Endothelial cell (in vitro differentiated cells): ENCODE results near the gene ZNF764. TPM values are rescaled to one million over a fixed set of nuclear protein-coding genes. Genes with fewer than 3 reads are reported as not detected.

Experiments
- DNase-seq: peaks from one replicate; pipeline ENCODE4 v3.0.0; 2021; ENCODE audit warnings: low spot score
- H3K27ac Mint-ChIP-seq: one replicate; pipeline ENCODE4 v1.8.0; 2021; ENCODE audit warnings: mixed read lengths, inconsistent platforms; ENCODE audit not compliant: unreplicated experiment
- H3K27me3 Mint-ChIP-seq: one replicate; pipeline ENCODE4 v1.8.0; 2021; ENCODE audit warnings: mild to moderate bottlenecking, moderate library complexity, mixed read lengths, inconsistent platforms; ENCODE audit not compliant: unreplicated experiment
- H3K36me3 Mint-ChIP-seq: one replicate; pipeline ENCODE4 v1.8.0; 2021; ENCODE audit warnings: mild to moderate bottlenecking, low read depth, mixed read lengths, inconsistent platforms; ENCODE audit not compliant: unreplicated experiment
- H3K4me1 Mint-ChIP-seq: one replicate; pipeline ENCODE4 v1.8.0; 2021; ENCODE audit warnings: mild to moderate bottlenecking, mixed read lengths, inconsistent platforms; ENCODE audit not compliant: unreplicated experiment
- H3K4me3 Mint-ChIP-seq: one replicate; pipeline ENCODE4 v1.8.0; 2021; ENCODE audit warnings: mild to moderate bottlenecking, mixed read lengths, inconsistent platforms; ENCODE audit not compliant: unreplicated experiment
- H3K9me3 Mint-ChIP-seq: one replicate; pipeline ENCODE4 v1.8.0; 2021; ENCODE audit warnings: mixed read lengths, inconsistent platforms; ENCODE audit not compliant: unreplicated experiment
- CTCF ChIP-seq: fragments of 200-600 bp; sonication (generic); IDR thresholded peaks from one replicate; pipeline ENCODE4 v1.5.0; 2021; ENCODE audit warnings: antibody characterized with exemption; ENCODE audit not compliant: unreplicated experiment
- total RNA-seq: library from RNA; stranded (reverse); fragmentation: NEBNext Ultra II Directional; extraction: Animal tissue kit (Norgen Biotek cat#: 25700); gene quantifications from one replicate; pipeline ENCODE4 v1.2.1, GENCODE V29; 2021; ENCODE audit not compliant: unreplicated experiment

The ZNF764 gene
- total RNA-seq, 1 donor from 2014 or later: 13.8 TPM

GRCh38 chr16:30569746-30570635 is 11.8 kb upstream of the ZNF764 start:
- Mint-ChIP-seq H3K36me3 (peaks cover 10% of the 10 kb centered on the region), H3K27ac (peak overlapping the region; percentile 84), H3K9me3 (no peaks in the 10 kb centered on the region), H3K4me1 (peaks cover 30% of the 10 kb centered on the region), H3K27me3 (peaks cover 10% of the 10 kb centered on the region), H3K4me3 (no peak overlapping the region)
- no peak for DNase-seq
- no peak for TF ChIP-seq CTCF

GRCh38 chr16:30569281-30569680 is 11.1 kb upstream of the ZNF764 start:
- DNase-seq: no peak
- H3K4me3 Mint-ChIP-seq: no peak overlapping the region
- H3K27ac Mint-ChIP-seq: peak overlapping the region; percentile 42
- H3K4me1 Mint-ChIP-seq: peaks cover 32% of the 10 kb centered on the region
- H3K9me3 Mint-ChIP-seq: no peaks in the 10 kb centered on the region
- peaks cover 10% of the 10 kb centered on the region for H3K27me3 Mint-ChIP-seq
- TF ChIP-seq CTCF: no peak
- H3K36me3 Mint-ChIP-seq: peaks cover 5% of the 10 kb centered on the region

- Mint-ChIP-seq H3K4me1 (peaks cover 32% of the 10 kb centered on the region), H3K27me3 (peaks cover 8% of the 10 kb centered on the region), H3K27ac (peak overlapping the region; percentile 30), H3K9me3 (no peaks in the 10 kb centered on the region), H3K4me3 (peak overlapping the region; percentile 25), H3K36me3 (peaks cover 5% of the 10 kb centered on the region)
- no peak for TF ChIP-seq CTCF
- no peak for DNase-seq
These were observed 9.9 kb upstream of the ZNF764 start for GRCh38 chr16:30567991-30568638.

GRCh38 chr16:30567160-30567990 is 9.2 kb upstream of the ZNF764 start:
- Mint-ChIP-seq H3K4me1 (peaks cover 32% of the 10 kb centered on the region), H3K27ac (no peak overlapping the region), H3K9me3 (no peaks in the 10 kb centered on the region), H3K36me3 (peaks cover 5% of the 10 kb centered on the region), H3K4me3 (peak overlapping the region; percentile 25), H3K27me3 (peaks cover 8% of the 10 kb centered on the region)
- no peak for TF ChIP-seq CTCF
- DNase-seq: no peak
